ENCODE measurements around the gene BSND. TPM values are rescaled to one million over a fixed set of nuclear protein-coding genes. Genes with fewer than 3 reads are reported as not detected.
"Not testable (repeated sequence)": the region's sequence is repeated elsewhere in the genome, so short reads cannot be mapped to it uniquely, and the experiment has no call there.

Gene BSND
- total RNA-seq, 2 donors from 2014 or later: not detected

DNA sequence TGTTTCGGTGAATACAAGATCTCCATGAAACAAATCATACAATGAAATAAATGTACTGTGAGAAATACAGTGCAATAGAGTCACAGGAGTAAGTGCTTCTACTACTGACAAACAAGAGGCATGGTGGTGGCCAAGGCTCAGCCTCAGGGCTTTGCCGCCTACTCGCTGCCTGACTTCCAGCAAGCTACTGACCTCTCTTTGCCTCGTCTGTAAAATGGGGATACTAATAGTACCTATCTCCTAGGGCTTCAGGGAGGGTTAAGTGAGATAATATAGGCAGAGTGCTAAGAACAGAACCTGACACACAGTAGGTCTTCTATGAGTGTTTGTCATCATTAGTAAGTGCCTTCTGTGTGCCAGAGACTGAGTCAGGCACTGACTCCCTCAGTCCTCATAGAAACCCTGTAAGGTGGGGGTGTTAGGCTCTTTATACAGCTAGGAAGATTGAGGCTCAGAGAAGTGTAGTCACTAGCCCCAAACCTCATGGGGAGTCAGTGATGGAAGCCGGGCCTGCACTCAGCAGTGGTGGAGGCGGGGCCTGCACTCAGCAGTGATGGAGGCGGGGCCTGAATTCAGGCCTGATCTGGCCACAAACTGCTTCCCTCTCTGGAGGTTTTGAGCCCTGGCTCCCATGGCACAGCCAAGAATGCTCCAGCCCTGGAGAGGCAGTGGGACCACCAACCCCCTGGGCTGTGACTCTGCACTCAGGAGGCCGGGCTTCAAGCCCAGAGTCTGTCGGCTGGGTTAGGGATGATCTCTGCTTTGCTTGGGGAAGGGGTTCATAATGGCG is 6.8 kb downstream of the BSND start:
- Mint-ChIP-seq H3K4me3 (no peak overlapping the region), H3K36me3 (no peaks in the 10 kb centered on the region), H3K27me3 (no peaks in the 10 kb centered on the region), H3K4me1 (ENCODE audit: low read depth in 2 of 2) (no peaks in the 10 kb centered on the region), H3K27ac (no peak overlapping the region), H3K9me3 (no peaks in the 10 kb centered on the region)
- no peak for DNase-seq (ENCODE audit: low spot score)
- no peak for ATAC-seq

DNA sequence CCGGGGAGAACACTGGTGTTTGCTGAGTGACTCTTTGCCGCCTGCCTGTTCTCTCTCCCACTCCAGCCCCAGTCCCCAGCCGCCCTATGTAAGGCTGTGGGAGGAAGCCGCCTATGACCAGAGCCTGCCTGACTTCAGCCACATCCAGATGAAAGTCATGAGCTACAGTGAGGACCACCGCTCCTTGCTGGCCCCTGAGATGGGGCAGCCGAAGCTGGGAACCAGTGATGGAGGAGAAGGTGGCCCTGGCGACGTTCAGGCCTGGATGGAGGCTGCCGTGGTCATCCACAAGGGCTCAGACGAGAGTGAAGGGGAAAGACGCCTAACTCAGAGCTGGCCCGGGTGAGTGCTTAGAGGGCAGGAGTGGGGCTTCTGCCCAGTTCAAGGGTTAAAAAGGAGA is 8.2 kb downstream of the BSND start:
- Mint-ChIP-seq H3K27me3 (no peaks in the 10 kb centered on the region), H3K27ac (no peak overlapping the region), H3K4me3 (no peak overlapping the region), H3K9me3 (no peaks in the 10 kb centered on the region), H3K36me3 (no peaks in the 10 kb centered on the region), H3K4me1 (ENCODE audit: low read depth in 2 of 2) (no peaks in the 10 kb centered on the region)
- DNase-seq (ENCODE audit: low spot score) (no peak), ATAC-seq (no peak)

DNA sequence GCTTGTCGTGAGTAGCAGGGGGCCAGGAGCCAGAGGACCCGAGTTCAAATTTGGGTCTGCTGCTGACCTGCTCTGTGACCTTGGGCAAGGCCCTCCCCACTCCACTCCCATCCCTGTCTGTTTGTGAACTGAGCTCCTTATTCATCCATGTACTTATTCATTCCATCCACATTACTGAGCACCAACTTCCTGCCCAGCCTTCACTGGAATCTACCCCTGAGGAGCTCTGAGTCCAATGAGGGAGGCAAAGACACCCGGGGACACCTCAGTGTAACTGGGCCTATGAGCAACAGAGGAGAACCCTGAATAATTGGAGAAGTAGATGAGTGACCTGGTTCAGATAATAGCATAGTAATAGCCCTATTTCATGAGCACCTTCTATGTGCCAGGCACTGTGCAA is 8.9 kb downstream of the BSND start:
- Mint-ChIP-seq H3K27me3 (no peaks in the 10 kb centered on the region), H3K4me1 (ENCODE audit: low read depth in 2 of 2) (no peaks in the 10 kb centered on the region), H3K4me3 (no peak overlapping the region), H3K27ac (no peak overlapping the region), H3K9me3 (no peaks in the 10 kb centered on the region), H3K36me3 (no peaks in the 10 kb centered on the region)
- no peak for DNase-seq (ENCODE audit: low spot score)
- no peak for ATAC-seq

DNA sequence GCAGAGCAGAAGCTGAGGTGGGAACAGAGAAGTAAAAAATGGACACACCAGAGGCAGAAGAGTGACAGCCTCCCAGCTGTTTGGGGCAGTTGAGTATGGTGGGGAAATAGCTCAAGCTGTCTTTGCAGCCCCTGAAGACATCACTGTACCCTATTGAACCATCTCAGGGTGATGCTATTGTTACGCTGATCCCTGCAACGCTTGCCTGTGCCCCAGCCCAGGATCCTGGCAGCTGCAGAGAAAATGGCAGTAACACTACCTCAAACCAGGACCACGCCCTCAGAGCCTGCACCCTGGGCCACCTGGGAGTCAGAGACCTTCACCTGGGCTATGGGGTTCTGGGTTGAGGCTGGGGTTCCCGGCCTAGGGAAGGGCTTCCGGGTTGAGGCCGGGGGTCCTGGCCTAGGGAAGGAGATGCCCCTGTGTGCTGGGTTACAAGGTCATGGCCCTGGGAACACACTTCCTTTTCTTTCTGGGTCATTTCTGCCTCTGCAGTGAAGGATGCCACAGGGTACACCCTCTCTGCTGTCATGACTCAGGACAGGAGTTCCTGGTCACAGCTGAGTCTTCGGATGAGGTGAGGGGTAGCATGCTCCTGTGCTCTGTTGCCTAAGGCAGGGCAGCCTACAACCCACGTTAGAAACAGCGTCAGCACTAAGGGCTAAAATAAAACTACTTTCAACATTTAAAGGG is 11.6 kb downstream of the BSND start:
- peaks cover 7 to 17% of the 10 kb centered on the region in 2 donors for H3K27me3 Mint-ChIP-seq
- H3K4me1 Mint-ChIP-seq (ENCODE audit: low read depth in 2 of 2): no peaks in the 10 kb centered on the region
- no peaks in the 10 kb centered on the region for H3K9me3 Mint-ChIP-seq
- H3K27ac Mint-ChIP-seq: no peak overlapping the region
- ATAC-seq (peak in 1 of 2 donors; percentile 40), DNase-seq (ENCODE audit: low spot score) (no peak)
- H3K36me3 Mint-ChIP-seq: no peaks in the 10 kb centered on the region
- no peak overlapping the region for H3K4me3 Mint-ChIP-seq

DNA sequence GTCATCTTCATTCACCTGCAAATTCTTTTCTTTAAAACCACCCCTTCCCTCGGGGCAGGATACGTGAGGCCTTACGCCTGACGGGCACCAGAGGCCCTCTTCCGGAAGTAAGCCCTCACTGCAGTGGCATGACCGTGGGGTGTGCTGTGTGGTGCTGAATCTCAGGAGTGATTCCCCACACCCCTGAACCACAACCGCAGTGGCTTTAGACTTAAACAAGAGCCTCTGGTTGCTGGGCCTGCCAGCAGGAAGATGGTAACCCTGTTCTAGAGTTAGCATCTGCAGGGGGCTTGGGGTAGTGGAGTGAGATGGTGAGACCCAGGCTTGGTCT is 12.1 kb downstream of the BSND start:
- no peaks in the 10 kb centered on the region for H3K4me1 Mint-ChIP-seq (ENCODE audit: low read depth in 2 of 2)
- ATAC-seq (peak; percentile 46 to 55), DNase-seq (ENCODE audit: low spot score) (no peak)
- H3K9me3 Mint-ChIP-seq: no peaks in the 10 kb centered on the region
- H3K4me3 Mint-ChIP-seq: no peak overlapping the region
- H3K36me3 Mint-ChIP-seq: no peaks in the 10 kb centered on the region
- no peak overlapping the region for H3K27ac Mint-ChIP-seq
- H3K27me3 Mint-ChIP-seq: peaks cover 11 to 22% of the 10 kb centered on the region in 2 donors

DNA sequence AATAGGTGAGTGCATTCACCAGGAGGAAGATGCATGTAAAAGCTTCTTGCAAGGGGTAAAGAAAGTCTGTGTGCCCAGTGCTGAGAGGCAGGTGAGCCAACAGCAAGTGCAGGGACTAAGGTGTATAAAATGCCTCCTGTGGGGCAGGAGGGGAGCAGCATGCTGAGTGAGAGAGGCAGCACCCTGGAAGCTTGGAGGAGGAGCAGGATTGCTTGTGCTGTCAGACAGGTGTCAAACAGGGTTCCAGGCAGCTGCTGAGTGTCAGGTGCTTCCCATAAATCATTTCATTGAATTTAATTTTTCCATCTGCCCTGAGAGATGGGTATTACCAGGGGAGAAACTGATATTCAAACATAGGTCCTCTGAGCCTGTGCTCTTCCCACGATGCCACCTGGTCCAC is 13.9 kb downstream of the BSND start:
- Mint-ChIP-seq H3K9me3 (no peaks in the 10 kb centered on the region), H3K27me3 (peaks cover 14 to 27% of the 10 kb centered on the region in 2 donors), H3K36me3 (no peaks in the 10 kb centered on the region), H3K27ac (no peak overlapping the region), H3K4me3 (no peak overlapping the region), H3K4me1 (ENCODE audit: low read depth in 2 of 2) (no peaks in the 10 kb centered on the region)
- no peak for DNase-seq (ENCODE audit: low spot score)
- ATAC-seq: no peak

DNA sequence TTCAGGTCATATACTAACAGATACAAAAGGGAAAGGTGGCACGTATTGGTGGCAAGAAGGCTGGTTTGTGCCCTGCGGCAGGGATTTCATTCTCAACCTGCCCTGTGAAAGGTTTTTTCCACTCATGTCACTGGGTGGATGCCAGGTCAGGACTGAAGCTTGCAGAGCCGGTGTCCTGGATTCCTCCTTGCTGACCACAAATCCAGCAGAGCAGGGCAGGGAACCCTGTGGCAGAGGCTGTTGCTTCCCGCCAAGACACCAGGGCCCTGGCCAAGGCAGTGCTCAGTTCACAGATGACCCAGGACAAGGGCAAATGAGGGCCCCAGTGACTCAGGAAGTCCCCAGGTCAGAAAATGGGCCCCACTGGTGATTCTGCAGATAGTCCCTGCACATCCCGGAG is 16.4 kb downstream of the BSND start:
- Mint-ChIP-seq H3K9me3 (no peaks in the 10 kb centered on the region), H3K36me3 (no peaks in the 10 kb centered on the region), H3K27ac (no peak overlapping the region), H3K27me3 (peaks cover 17 to 27% of the 10 kb centered on the region in 2 donors), H3K4me1 (ENCODE audit: low read depth in 2 of 2) (no peaks in the 10 kb centered on the region), H3K4me3 (no peak overlapping the region)
- no peak for DNase-seq (ENCODE audit: low spot score)
- no peak for ATAC-seq

DNA sequence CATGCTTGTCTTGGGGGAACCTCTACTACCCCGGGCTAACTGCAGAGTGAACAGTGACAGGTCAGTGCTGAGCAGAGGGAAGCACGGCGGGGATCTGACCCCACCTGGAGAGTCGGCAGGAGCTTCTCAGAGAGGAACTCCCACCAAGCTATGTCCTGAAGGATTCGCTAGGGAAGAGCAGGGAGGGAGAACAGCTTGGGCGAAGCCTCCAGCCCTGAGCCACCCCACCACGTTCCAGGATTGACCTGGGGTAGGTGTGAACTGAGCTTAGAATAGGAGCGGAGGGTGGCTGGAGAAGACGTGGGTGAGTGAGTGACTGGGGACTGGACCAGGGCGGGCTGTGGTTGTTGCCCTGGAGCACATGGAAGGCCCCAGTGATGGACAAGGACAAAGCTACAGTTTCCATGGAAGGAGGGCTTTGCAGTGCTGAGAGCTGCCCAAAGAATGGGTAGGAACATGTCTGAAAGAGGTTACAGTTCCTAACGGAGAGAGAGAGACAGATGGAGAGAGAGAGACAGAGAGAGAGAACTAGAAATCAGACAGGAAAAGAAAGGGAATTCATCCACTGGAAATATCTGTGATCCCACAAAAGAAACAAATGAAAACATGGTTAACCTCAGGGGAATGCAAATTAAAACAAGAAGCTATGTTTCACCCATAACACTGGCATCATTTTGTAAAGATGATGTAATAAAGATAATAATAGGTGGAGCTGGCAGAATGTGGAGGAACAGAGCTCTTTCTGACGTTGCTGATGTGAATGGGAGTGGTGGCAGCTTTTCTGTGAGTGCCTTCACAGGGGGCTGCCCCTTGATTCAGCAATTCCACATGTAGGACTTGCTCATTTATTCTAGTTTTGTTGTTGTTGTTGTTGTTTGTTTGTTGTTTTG is 17.2 kb downstream of the BSND start:
- H3K4me1 Mint-ChIP-seq (ENCODE audit: low read depth in 2 of 2): no peaks in the 10 kb centered on the region
- peaks cover 17 to 27% of the 10 kb centered on the region in 2 donors for H3K27me3 Mint-ChIP-seq
- H3K4me3 Mint-ChIP-seq: no peak overlapping the region
- no peak overlapping the region for H3K27ac Mint-ChIP-seq
- no peak for DNase-seq (ENCODE audit: low spot score)
- H3K9me3 Mint-ChIP-seq: no peaks in the 10 kb centered on the region
- no peaks in the 10 kb centered on the region for H3K36me3 Mint-ChIP-seq
- ATAC-seq: peak in 1 of 2 donors; percentile 38

DNA sequence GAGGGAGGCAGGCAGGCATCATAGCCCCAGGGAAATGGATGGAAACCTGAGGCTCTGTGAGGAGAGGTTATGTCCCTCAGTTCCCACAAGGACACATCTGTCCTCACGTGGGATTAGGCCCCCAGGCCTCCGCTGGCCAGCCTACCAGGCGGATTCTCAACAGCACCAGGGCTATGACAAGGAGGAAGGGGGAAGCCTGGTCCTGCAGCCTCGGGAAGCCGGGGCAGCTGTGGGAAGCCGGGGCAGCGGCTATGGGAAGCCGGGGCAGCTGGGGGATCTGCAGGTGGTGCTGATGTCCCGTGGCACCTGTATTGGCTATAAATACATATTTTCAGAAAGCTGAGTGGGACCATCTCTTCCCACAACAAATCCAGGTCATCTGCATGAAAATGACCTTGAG is 19.7 kb downstream of the BSND start:
- H3K9me3 Mint-ChIP-seq: no peaks in the 10 kb centered on the region
- H3K4me3 Mint-ChIP-seq: no peak overlapping the region
- DNase-seq (ENCODE audit: low spot score) (no peak), ATAC-seq (no peak)
- peaks cover 17 to 27% of the 10 kb centered on the region in 2 donors for H3K27me3 Mint-ChIP-seq
- no peak overlapping the region for H3K27ac Mint-ChIP-seq
- no peaks in the 10 kb centered on the region for H3K36me3 Mint-ChIP-seq
- peaks cover 0 to 3% of the 10 kb centered on the region in 2 donors for H3K4me1 Mint-ChIP-seq (ENCODE audit: low read depth in 2 of 2)

DNA sequence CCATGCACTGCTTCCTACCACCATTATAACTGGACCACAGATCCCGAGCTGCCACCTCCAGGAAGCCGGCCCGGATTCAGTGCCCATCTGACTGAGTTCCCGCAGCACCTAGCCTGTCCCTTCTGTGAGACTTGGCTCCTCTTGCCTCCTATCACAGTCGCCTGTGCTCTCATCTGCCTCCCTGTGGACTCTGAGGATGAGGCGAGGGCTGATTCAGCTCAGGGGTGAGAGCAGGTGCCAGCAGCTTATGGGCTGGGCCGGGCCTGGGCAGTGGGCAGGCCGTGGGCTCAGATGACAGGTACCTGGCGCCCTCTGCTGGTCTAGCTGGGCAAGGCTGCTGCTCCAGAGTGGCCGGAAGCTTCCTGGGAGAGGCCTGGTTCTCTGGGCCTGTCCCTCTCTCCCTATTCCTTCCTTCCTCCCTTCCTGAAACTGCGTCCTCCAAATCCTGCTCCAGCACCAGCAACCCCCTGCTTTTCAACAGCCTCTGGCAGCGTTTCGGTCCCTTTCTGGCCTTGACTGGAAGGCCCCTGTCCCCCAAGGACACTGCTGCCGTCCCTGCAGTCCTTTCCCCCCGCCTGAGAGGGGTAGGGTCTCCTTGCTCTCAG is 23.3 kb downstream of the BSND start:
- Mint-ChIP-seq H3K4me1 (ENCODE audit: low read depth in 2 of 2) (peaks cover 7 to 11% of the 10 kb centered on the region in 2 donors), H3K27ac (no peak overlapping the region), H3K4me3 (no peak overlapping the region), H3K9me3 (no peaks in the 10 kb centered on the region), H3K36me3 (no peaks in the 10 kb centered on the region), H3K27me3 (peaks cover 6 to 8% of the 10 kb centered on the region in 2 donors)
- peak; percentile 88 to 93 for ATAC-seq
- DNase-seq (ENCODE audit: low spot score): peak; percentile 75

DNA sequence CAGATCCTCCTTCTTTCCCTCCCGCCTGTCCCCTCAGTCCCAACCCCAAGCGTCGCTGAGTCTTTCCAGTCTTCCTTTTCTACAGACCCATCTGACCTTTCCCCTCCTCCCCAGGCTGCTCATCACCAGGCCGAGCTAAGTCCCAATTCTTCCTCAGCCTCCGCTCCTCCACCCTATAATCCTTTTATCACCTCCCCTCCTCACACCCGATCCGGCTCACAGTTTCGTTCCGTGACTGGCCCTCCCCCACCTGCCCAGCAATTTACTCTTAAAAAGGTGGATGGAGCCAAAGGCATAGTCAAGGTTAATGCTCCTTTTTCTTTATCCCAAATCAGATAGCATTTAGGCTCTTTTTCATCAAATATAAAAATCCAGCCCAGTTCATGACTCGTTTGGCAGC is 25.4 kb downstream of the BSND start:
- ATAC-seq; H3K36me3 Mint-ChIP-seq; H3K9me3 Mint-ChIP-seq; H3K4me3 Mint-ChIP-seq; H3K27me3 Mint-ChIP-seq; DNase-seq (ENCODE audit: low spot score); H3K27ac Mint-ChIP-seq: not testable (repeated sequence)
- peaks cover 7 to 11% of the 10 kb centered on the region in 2 donors for H3K4me1 Mint-ChIP-seq (ENCODE audit: low read depth in 2 of 2)

DNA sequence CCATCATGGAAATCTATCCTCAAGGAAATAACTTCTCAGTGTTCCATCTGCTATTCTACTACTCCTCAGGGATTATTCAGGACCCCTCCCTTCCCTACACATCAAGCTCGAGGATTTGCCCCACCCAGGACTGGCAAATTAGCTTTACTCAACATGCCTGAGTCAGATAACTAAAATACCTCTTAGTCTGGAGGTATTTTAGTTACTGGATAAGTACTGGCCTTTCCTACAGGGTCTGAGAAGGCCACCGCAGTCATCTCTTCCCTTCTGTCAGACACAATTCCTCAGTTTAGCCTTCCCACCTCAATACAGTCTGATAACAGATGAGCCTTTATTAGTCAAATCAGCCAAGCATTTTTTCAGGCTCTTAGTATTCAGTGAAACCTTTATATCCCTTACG is 27.9 kb downstream of the BSND start:
- H3K36me3 Mint-ChIP-seq; ATAC-seq; H3K9me3 Mint-ChIP-seq; H3K27ac Mint-ChIP-seq; H3K4me3 Mint-ChIP-seq; DNase-seq (ENCODE audit: low spot score): not testable (repeated sequence)
- peaks cover 7 to 26% of the 10 kb centered on the region in 2 donors for H3K27me3 Mint-ChIP-seq
- H3K4me1 Mint-ChIP-seq (ENCODE audit: low read depth in 2 of 2): peaks cover 7 to 11% of the 10 kb centered on the region in 2 donors

DNA sequence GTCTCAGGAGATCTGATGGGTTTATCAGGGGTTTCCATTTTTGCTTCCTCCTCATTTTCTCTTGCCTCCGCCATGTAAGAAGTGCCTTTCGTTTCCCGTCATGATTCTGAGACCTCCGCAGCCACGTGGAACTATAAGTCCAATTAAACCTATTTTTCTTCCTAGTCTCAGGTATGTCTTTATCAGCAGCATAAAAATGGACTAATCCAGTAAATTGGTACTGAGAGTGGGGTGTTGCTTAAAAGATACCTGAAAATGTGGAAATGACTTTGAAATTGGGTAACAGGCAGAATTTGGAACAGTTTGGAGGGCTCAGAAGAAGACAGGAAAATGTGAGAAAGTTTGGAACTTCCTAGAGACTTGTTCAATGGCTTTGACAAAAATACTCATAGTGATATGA is 32.4 kb downstream of the BSND start:
- not testable (repeated sequence) for ATAC-seq; H3K9me3 Mint-ChIP-seq; H3K27ac Mint-ChIP-seq; DNase-seq (ENCODE audit: low spot score); H3K4me3 Mint-ChIP-seq; H3K36me3 Mint-ChIP-seq
- Mint-ChIP-seq H3K27me3 (peaks cover 21 to 42% of the 10 kb centered on the region in 2 donors), H3K4me1 (ENCODE audit: low read depth in 2 of 2) (peaks cover 2 to 11% of the 10 kb centered on the region in 2 donors)
